Measurements from ENCODE around the gene PHC1. TPM values are rescaled to one million over a fixed set of nuclear protein-coding genes. Genes with fewer than 3 reads are reported as not detected.
"Not testable (repeated sequence)": the region's sequence is repeated elsewhere in the genome, so short reads cannot be mapped to it uniquely, and the experiment has no call there.

The PHC1 gene
- total RNA-seq, 1 experiment from 2014 or later = 245 TPM

- no peak for DNase-seq
- Histone ChIP-seq H3K36me3 (replicated peaks; ENCODE audit: control insufficient read depth, insufficient read depth, low read length) (no peaks in the 10 kb centered on the region), H3K27me3 (ENCODE audit: control insufficient read depth, insufficient read depth, low read length) (no peaks in the 10 kb centered on the region), H3K4me3 (ENCODE audit: insufficient read depth, low read depth, low read length) (no peak overlapping the region)
Observed at GRCh38 chr12:8899830-8900229, 14.5 kb upstream of the PHC1 start.

GRCh38 chr12:8902703-8903102, 11.6 kb upstream of the PHC1 start:
- not testable (repeated sequence) for DNase-seq; H3K4me3 ChIP-seq (ENCODE audit: insufficient read depth, low read depth, low read length); H3K27me3 ChIP-seq (ENCODE audit: control insufficient read depth, insufficient read depth, low read length); H3K36me3 ChIP-seq (replicated peaks; ENCODE audit: control insufficient read depth, insufficient read depth, low read length)

- no peak for DNase-seq
- Histone ChIP-seq H3K27me3 (ENCODE audit: control insufficient read depth, insufficient read depth, low read length) (no peaks in the 10 kb centered on the region), H3K36me3 (replicated peaks; ENCODE audit: control insufficient read depth, insufficient read depth, low read length) (no peaks in the 10 kb centered on the region), H3K4me3 (ENCODE audit: insufficient read depth, low read depth, low read length) (no peak overlapping the region)
Observed at GRCh38 chr12:8903646-8904045, 10.7 kb upstream of the PHC1 start.

- Histone ChIP-seq H3K4me3 (ENCODE audit: insufficient read depth, low read depth, low read length) (no peak overlapping the region), H3K27me3 (ENCODE audit: control insufficient read depth, insufficient read depth, low read length) (no peaks in the 10 kb centered on the region), H3K36me3 (replicated peaks; ENCODE audit: control insufficient read depth, insufficient read depth, low read length) (no peaks in the 10 kb centered on the region)
- DNase-seq = no peak
Observed at GRCh38 chr12:8904665-8905064, 9.6 kb upstream of the PHC1 start.

- no peak for DNase-seq
- Histone ChIP-seq H3K36me3 (replicated peaks; ENCODE audit: control insufficient read depth, insufficient read depth, low read length) (no peaks in the 10 kb centered on the region), H3K27me3 (ENCODE audit: control insufficient read depth, insufficient read depth, low read length) (no peaks in the 10 kb centered on the region), H3K4me3 (ENCODE audit: insufficient read depth, low read depth, low read length) (no peak overlapping the region)
Observed at GRCh38 chr12:8905546-8905945, 8.8 kb upstream of the PHC1 start.

- Histone ChIP-seq H3K36me3 (replicated peaks; ENCODE audit: control insufficient read depth, insufficient read depth, low read length) (no peaks in the 10 kb centered on the region), H3K27me3 (ENCODE audit: control insufficient read depth, insufficient read depth, low read length) (no peaks in the 10 kb centered on the region), H3K4me3 (ENCODE audit: insufficient read depth, low read depth, low read length) (no peak overlapping the region)
- no peak for DNase-seq
Observed at GRCh38 chr12:8906266-8907180, 7.8 kb upstream of the PHC1 start.

GRCh38 chr12:8907513-8907912, 6.8 kb upstream of the PHC1 start:
- Histone ChIP-seq H3K4me3 (ENCODE audit: insufficient read depth, low read depth, low read length) (no peak overlapping the region), H3K36me3 (replicated peaks; ENCODE audit: control insufficient read depth, insufficient read depth, low read length) (no peaks in the 10 kb centered on the region), H3K27me3 (ENCODE audit: control insufficient read depth, insufficient read depth, low read length) (no peaks in the 10 kb centered on the region)
- DNase-seq = no peak

GRCh38 chr12:8909752-8910151, 4.6 kb upstream of the PHC1 start:
- H3K27me3 ChIP-seq (ENCODE audit: control insufficient read depth, insufficient read depth, low read length) = no peaks in the 10 kb centered on the region
- DNase-seq = no peak
- H3K36me3 ChIP-seq (replicated peaks; ENCODE audit: control insufficient read depth, insufficient read depth, low read length) = no peaks in the 10 kb centered on the region
- no peak overlapping the region for H3K4me3 ChIP-seq (ENCODE audit: insufficient read depth, low read depth, low read length)

GRCh38 chr12:8911606-8912268, 2.6 kb upstream of the PHC1 start:
- no peak overlapping the region for H3K4me3 ChIP-seq (ENCODE audit: insufficient read depth, low read depth, low read length)
- H3K36me3 ChIP-seq (replicated peaks; ENCODE audit: control insufficient read depth, insufficient read depth, low read length) = peaks cover under 1% of the 10 kb centered on the region
- no peaks in the 10 kb centered on the region for H3K27me3 ChIP-seq (ENCODE audit: control insufficient read depth, insufficient read depth, low read length)
- DNase-seq = peak; percentile 42

GRCh38 chr12:8912914-8913313, 1.4 kb upstream of the PHC1 start:
- 0 out of 2 replicates have a peak overlapping the region, but pooled peaks have one; percentile 59 for H3K4me3 ChIP-seq (ENCODE audit: insufficient read depth, low read depth, low read length)
- DNase-seq = peak; percentile 58
- H3K36me3 ChIP-seq (replicated peaks; ENCODE audit: control insufficient read depth, insufficient read depth, low read length) = peaks cover 7% of the 10 kb centered on the region
- H3K27me3 ChIP-seq (ENCODE audit: control insufficient read depth, insufficient read depth, low read length) = no peaks in the 10 kb centered on the region

GRCh38 chr12:8913702-8914032, 642 bp upstream of the PHC1 start:
- Histone ChIP-seq H3K27me3 (ENCODE audit: control insufficient read depth, insufficient read depth, low read length) (no peaks in the 10 kb centered on the region), H3K36me3 (replicated peaks; ENCODE audit: control insufficient read depth, insufficient read depth, low read length) (peaks cover 14% of the 10 kb centered on the region), H3K4me3 (ENCODE audit: insufficient read depth, low read depth, low read length) (peak overlapping the region; percentile 59)
- DNase-seq = no peak

- peaks cover 23% of the 10 kb centered on the region for H3K36me3 ChIP-seq (replicated peaks; ENCODE audit: control insufficient read depth, insufficient read depth, low read length)
- no peaks in the 10 kb centered on the region for H3K27me3 ChIP-seq (ENCODE audit: control insufficient read depth, insufficient read depth, low read length)
- H3K4me3 ChIP-seq (ENCODE audit: insufficient read depth, low read depth, low read length) = peak overlapping the region; percentile 89
- DNase-seq = peak; percentile 87
Observed at GRCh38 chr12:8914716-8915526, 612 bp downstream of the PHC1 start.

GRCh38 chr12:8916154-8916553, 1.8 kb downstream of the PHC1 start:
- DNase-seq = no peak
- Histone ChIP-seq H3K36me3 (replicated peaks; ENCODE audit: control insufficient read depth, insufficient read depth, low read length) (peaks cover 32% of the 10 kb centered on the region), H3K27me3 (ENCODE audit: control insufficient read depth, insufficient read depth, low read length) (no peaks in the 10 kb centered on the region), H3K4me3 (ENCODE audit: insufficient read depth, low read depth, low read length) (peak overlapping the region; percentile 89)

- DNase-seq = no peak
- H3K4me3 ChIP-seq (ENCODE audit: insufficient read depth, low read depth, low read length) = peak overlapping the region; percentile 89
- peaks cover 37% of the 10 kb centered on the region for H3K36me3 ChIP-seq (replicated peaks; ENCODE audit: control insufficient read depth, insufficient read depth, low read length)
- no peaks in the 10 kb centered on the region for H3K27me3 ChIP-seq (ENCODE audit: control insufficient read depth, insufficient read depth, low read length)
Observed at GRCh38 chr12:8917031-8917430, 2.7 kb downstream of the PHC1 start.
